Activated naive CD8-positive, alpha-beta T cell treated with anti-CD3 and anti-CD28 coated beads, Interleukin-2, amount 50 U/mL, for 24 hours (primary cell): ENCODE results near the gene CDH13.

ENCODE experiments used
- ATAC-seq: fragments of 150-1000 bp; cut with Tn5 transposase; one replicate; pipeline ENCODE4 v1.10.0; 2021
- DNase-seq: peaks from one replicate; pipeline ENCODE4 v3.0.0; 2021
- H3K27ac Mint-ChIP-seq: one replicate; pipeline ENCODE4 v1.8.0; 2021; ENCODE audit warnings: mild to moderate bottlenecking, mixed read lengths
- H3K27me3 Mint-ChIP-seq: one replicate; pipeline ENCODE4 v1.8.0; 2021; ENCODE audit warnings: mixed read lengths
- H3K36me3 Mint-ChIP-seq: one replicate; pipeline ENCODE4 v1.8.0; 2021; ENCODE audit warnings: low read depth, mixed read lengths
- H3K4me1 Mint-ChIP-seq: one replicate; pipeline ENCODE4 v1.8.0; 2021; ENCODE audit warnings: mixed read lengths
- H3K4me3 Mint-ChIP-seq: one replicate; pipeline ENCODE4 v1.8.0; 2021; ENCODE audit warnings: mild to moderate bottlenecking, moderate library complexity, mixed read lengths
- H3K9me3 Mint-ChIP-seq: one replicate; pipeline ENCODE4 v1.8.0; 2021; ENCODE audit warnings: mixed read lengths

CDH13 gene

GRCh38 chr16:83220066-83220465 is 593.3 kb downstream of the CDH13 start:
- Mint-ChIP-seq H3K27ac (no peak overlapping the region), H3K36me3 (no peaks in the 10 kb centered on the region), H3K9me3 (peaks cover 4% of the 10 kb centered on the region), H3K27me3 (peaks cover 4% of the 10 kb centered on the region), H3K4me3 (no peak overlapping the region), H3K4me1 (no peaks in the 10 kb centered on the region)
- no peak for ATAC-seq
- DNase-seq: no peak

DNA sequence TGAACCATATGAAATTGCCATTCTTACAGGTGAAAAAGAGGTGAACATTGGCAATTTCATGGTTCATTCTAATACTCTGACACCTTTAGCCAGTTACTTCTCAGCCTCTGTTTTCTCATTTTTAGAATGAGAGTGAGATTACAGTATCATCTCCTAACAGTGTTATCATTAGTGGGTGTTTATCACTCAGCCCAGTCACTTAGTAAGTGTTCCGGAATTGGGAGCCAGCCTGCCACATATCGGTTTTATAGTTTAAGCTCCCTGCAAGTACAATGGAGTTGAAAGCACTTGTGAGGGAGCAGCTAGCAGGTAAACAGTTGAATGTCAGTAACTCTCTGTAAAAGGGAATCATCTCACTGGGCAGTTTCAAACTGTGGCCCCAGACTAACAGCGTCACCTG is 597.9 kb downstream of the CDH13 start:
- H3K4me1 Mint-ChIP-seq: no peaks in the 10 kb centered on the region
- H3K36me3 Mint-ChIP-seq: no peaks in the 10 kb centered on the region
- no peak overlapping the region for H3K27ac Mint-ChIP-seq
- ATAC-seq: no peak
- H3K27me3 Mint-ChIP-seq: peaks cover 2% of the 10 kb centered on the region
- no peaks in the 10 kb centered on the region for H3K9me3 Mint-ChIP-seq
- no peak overlapping the region for H3K4me3 Mint-ChIP-seq
- no peak for DNase-seq

DNA sequence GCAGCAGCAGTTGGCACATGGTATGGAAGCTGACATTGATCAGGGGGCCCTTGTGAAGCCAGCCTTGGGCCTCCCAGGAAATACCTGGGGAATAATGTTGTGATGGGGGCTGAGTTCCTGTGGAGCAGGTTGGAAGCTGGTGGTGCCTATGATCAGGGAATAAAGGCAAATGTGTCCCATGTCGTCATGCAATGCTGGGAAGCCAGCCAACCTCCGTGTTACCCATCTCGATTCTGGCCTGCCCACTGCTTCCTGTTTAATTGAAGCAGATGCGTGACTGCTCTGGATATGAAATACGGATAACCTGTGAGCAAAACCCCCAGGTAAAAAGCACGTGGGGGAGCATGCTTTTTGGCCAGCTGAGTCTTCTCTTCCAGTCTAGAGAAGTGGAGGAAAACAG is 600.6 kb downstream of the CDH13 start:
- peaks cover 2% of the 10 kb centered on the region for H3K27me3 Mint-ChIP-seq
- H3K27ac Mint-ChIP-seq: no peak overlapping the region

DNA sequence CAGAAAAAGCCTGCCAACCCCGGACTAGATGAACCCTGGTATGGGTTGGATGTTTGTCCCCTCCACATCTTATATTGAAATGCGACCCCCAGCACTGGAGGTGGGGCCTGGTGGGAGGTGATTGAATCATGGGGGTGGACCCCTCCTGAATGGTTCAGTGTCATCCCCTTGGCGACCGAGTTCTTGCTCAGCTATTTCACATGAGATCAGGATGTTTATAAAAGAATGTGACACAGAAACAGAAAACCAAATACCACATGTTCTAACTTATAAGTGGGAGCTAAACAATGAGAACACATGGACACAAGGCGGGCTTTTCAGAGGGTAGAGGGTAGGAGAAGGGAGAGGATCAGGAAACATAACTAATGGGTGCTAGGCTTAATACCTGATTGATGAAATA is 605.0 kb downstream of the CDH13 start:
- Mint-ChIP-seq H3K27ac (no peak overlapping the region), H3K36me3 (no peaks in the 10 kb centered on the region), H3K4me3 (no peak overlapping the region), H3K27me3 (peaks cover 2% of the 10 kb centered on the region), H3K9me3 (peaks cover 2% of the 10 kb centered on the region), H3K4me1 (no peaks in the 10 kb centered on the region)
- ATAC-seq: no peak
- no peak for DNase-seq

More for the DNA sequence above, 600.6 kb downstream of the CDH13 start:
- no peak overlapping the region for H3K4me3 Mint-ChIP-seq
- no peaks in the 10 kb centered on the region for H3K9me3 Mint-ChIP-seq
- DNase-seq: no peak
- no peaks in the 10 kb centered on the region for H3K4me1 Mint-ChIP-seq
- H3K36me3 Mint-ChIP-seq: no peaks in the 10 kb centered on the region
- ATAC-seq: no peak

- no peaks in the 10 kb centered on the region for H3K4me1 Mint-ChIP-seq
- H3K27me3 Mint-ChIP-seq: no peaks in the 10 kb centered on the region
- peaks cover 4% of the 10 kb centered on the region for H3K9me3 Mint-ChIP-seq
- H3K4me3 Mint-ChIP-seq: no peak overlapping the region
- ATAC-seq (no peak), DNase-seq (no peak)
- no peaks in the 10 kb centered on the region for H3K36me3 Mint-ChIP-seq
- no peak overlapping the region for H3K27ac Mint-ChIP-seq
These were observed 606.4 kb downstream of the CDH13 start for GRCh38 chr16:83233153-83233552.

- DNase-seq (no peak), ATAC-seq (no peak)
- H3K36me3 Mint-ChIP-seq: no peaks in the 10 kb centered on the region
- H3K27ac Mint-ChIP-seq: no peak overlapping the region
- H3K4me1 Mint-ChIP-seq: no peaks in the 10 kb centered on the region
- H3K9me3 Mint-ChIP-seq: peaks cover 4% of the 10 kb centered on the region
- no peak overlapping the region for H3K4me3 Mint-ChIP-seq
- no peaks in the 10 kb centered on the region for H3K27me3 Mint-ChIP-seq
These were observed 612.4 kb downstream of the CDH13 start for GRCh38 chr16:83238949-83239691.

- ATAC-seq: no peak
- Mint-ChIP-seq H3K27ac (no peak overlapping the region), H3K36me3 (no peaks in the 10 kb centered on the region)
These were observed 617.3 kb downstream of the CDH13 start for GRCh38 chr16:83244057-83244456.

GRCh38 chr16:83245061-83245460 is 618.3 kb downstream of the CDH13 start:
- no peak for DNase-seq
- Mint-ChIP-seq H3K4me3 (no peak overlapping the region), H3K36me3 (no peaks in the 10 kb centered on the region)

More at GRCh38 chr16:83244057-83244456, 617.3 kb downstream of the CDH13 start:
- Mint-ChIP-seq H3K4me1 (no peaks in the 10 kb centered on the region), H3K27me3 (no peaks in the 10 kb centered on the region), H3K9me3 (no peaks in the 10 kb centered on the region), H3K4me3 (no peak overlapping the region)
- DNase-seq: no peak

DNA sequence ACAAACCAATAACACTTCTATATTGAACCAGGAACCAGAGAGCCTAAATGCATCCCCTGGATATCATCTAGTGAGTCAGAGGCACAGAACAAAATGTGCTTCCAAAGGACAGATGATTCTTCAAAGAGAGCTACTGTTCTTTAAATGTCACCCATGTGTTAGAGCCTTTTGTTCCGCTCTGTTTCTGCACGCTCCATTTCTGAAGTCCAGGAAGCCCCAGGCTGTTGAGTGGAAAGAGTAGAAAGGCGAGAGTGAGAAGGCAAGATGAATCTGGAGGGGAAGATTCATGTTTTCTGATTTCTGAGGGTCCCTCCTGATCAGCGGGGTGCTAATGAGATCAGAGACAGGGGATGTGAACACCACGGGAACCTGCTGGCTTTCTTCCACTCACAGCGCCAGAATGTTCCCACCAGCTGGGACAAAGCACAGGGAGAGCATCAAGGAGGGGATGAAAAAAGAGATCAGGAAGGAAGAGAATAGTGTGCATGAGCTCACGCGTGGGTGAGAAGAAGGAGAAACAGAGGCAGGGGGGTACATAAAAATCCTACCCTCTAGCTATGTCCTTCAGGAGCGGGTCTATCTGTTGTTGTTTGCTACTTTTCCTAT is 621.1 kb downstream of the CDH13 start:
- no peak overlapping the region for H3K27ac Mint-ChIP-seq
- H3K27me3 Mint-ChIP-seq: no peaks in the 10 kb centered on the region
- no peaks in the 10 kb centered on the region for H3K36me3 Mint-ChIP-seq
- H3K9me3 Mint-ChIP-seq: no peaks in the 10 kb centered on the region
- no peaks in the 10 kb centered on the region for H3K4me1 Mint-ChIP-seq
- DNase-seq: no peak
- ATAC-seq: no peak
- H3K4me3 Mint-ChIP-seq: no peak overlapping the region

More at GRCh38 chr16:83245061-83245460, 618.3 kb downstream of the CDH13 start:
- ATAC-seq: no peak
- no peak overlapping the region for H3K27ac Mint-ChIP-seq
- no peaks in the 10 kb centered on the region for H3K4me1 Mint-ChIP-seq
- H3K9me3 Mint-ChIP-seq: no peaks in the 10 kb centered on the region
- no peaks in the 10 kb centered on the region for H3K27me3 Mint-ChIP-seq

- Mint-ChIP-seq H3K27ac (no peak overlapping the region), H3K4me3 (no peak overlapping the region), H3K9me3 (no peaks in the 10 kb centered on the region), H3K27me3 (no peaks in the 10 kb centered on the region), H3K4me1 (no peaks in the 10 kb centered on the region), H3K36me3 (no peaks in the 10 kb centered on the region)
- ATAC-seq (no peak), DNase-seq (no peak)
These were observed 622.1 kb downstream of the CDH13 start for GRCh38 chr16:83248735-83249463.

DNA sequence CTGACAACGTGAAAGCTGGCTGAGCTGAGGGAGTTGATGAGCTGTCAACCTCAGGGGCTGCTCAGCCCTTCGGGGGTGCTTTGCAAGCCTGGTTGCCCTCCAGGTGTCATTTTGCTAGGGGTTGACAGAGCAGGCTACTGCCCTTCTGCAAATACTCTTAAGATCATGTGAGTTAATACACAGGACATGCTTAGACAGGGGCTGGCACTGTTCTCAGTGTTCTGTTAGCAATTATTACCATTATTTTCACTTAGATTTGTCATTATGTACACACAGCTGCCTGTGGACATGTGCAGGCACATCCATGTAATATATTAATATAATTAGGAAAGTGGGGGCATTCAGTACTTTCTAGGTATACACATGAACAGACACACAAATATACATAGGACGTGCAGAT is 626.8 kb downstream of the CDH13 start:
- Mint-ChIP-seq H3K4me3 (no peak overlapping the region), H3K27me3 (no peaks in the 10 kb centered on the region), H3K9me3 (no peaks in the 10 kb centered on the region), H3K36me3 (no peaks in the 10 kb centered on the region), H3K27ac (no peak overlapping the region), H3K4me1 (no peaks in the 10 kb centered on the region)
- ATAC-seq (no peak), DNase-seq (no peak)

DNA sequence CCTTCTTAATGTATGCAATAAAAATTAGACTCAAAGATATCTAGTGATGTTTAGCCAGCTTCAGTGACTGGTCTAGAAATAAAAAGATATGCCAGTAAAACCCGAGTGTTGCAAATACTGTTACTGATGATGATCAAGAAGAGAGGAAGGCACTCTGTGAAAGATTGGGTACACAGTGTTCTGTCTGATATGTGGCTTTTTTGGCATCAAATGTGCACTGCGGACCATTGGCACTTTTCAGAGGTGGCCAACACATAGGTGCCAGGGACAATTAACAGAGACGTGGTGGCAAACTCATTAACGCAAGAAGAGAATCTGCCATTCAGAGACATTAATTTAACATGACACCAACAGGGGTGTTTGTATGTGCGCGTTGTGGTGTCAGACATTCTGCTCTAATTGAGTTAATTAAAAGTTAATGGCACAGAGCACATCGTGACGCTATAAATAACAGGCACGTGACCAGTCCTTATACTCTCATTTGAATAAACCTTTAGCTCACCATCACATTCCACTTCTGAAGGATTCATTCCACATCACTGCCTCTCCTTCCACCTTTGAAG is 631.7 kb downstream of the CDH13 start:
- ATAC-seq: no peak
- H3K27me3 Mint-ChIP-seq: peaks cover 1% of the 10 kb centered on the region
- H3K4me3 Mint-ChIP-seq: no peak overlapping the region
- H3K27ac Mint-ChIP-seq: no peak overlapping the region
- DNase-seq: no peak
- H3K36me3 Mint-ChIP-seq: no peaks in the 10 kb centered on the region
- H3K4me1 Mint-ChIP-seq: no peaks in the 10 kb centered on the region
- no peaks in the 10 kb centered on the region for H3K9me3 Mint-ChIP-seq

DNA sequence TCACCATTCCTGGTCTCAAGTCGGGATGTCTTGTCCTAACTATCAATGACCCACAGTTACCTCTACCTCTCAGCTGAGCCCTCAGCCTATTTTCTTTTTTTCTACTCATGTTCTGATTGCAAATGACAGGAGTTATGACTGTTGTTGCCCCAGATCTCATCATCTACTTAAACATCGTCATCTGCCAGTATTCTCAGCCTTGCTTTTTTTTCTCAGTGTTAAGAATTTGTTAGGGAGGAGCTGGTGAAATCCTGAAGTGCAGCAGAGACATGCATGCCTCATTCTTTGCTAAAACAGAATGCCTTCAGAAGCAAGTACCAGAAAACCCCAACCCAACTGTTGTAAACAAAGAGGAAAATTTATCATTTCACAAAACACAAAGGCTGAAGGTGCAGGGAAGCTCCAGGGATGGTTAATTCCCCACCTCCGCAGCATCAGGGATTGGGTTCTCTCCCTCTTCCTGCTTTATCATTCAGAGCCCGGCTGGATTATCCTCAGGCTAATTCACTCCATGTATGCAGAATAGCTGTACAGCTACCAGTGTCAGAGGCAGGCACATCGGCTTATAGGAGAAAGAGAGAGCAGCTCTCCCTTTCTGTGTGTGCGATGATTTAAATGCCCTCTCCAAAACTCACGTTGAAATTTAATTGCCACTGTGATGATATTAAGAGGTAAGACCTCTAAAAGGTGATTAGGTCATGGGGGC is 640.2 kb downstream of the CDH13 start:
- H3K27ac Mint-ChIP-seq: no peak overlapping the region
- no peaks in the 10 kb centered on the region for H3K36me3 Mint-ChIP-seq
- H3K9me3 Mint-ChIP-seq: no peaks in the 10 kb centered on the region
- H3K27me3 Mint-ChIP-seq: peaks cover 3% of the 10 kb centered on the region
- DNase-seq: no peak
- no peaks in the 10 kb centered on the region for H3K4me1 Mint-ChIP-seq
- H3K4me3 Mint-ChIP-seq: no peak overlapping the region
- no peak for ATAC-seq

- no peaks in the 10 kb centered on the region for H3K36me3 Mint-ChIP-seq
- DNase-seq (no peak), ATAC-seq (no peak)
- no peaks in the 10 kb centered on the region for H3K9me3 Mint-ChIP-seq
- peaks cover 1% of the 10 kb centered on the region for H3K27me3 Mint-ChIP-seq
- H3K4me1 Mint-ChIP-seq: no peaks in the 10 kb centered on the region
- H3K27ac Mint-ChIP-seq: no peak overlapping the region
- no peak overlapping the region for H3K4me3 Mint-ChIP-seq
These were observed 641.4 kb downstream of the CDH13 start for GRCh38 chr16:83268169-83268568.
